ENCODE measurements around the gene KCNN4.

KCNN4 gene

DNA sequence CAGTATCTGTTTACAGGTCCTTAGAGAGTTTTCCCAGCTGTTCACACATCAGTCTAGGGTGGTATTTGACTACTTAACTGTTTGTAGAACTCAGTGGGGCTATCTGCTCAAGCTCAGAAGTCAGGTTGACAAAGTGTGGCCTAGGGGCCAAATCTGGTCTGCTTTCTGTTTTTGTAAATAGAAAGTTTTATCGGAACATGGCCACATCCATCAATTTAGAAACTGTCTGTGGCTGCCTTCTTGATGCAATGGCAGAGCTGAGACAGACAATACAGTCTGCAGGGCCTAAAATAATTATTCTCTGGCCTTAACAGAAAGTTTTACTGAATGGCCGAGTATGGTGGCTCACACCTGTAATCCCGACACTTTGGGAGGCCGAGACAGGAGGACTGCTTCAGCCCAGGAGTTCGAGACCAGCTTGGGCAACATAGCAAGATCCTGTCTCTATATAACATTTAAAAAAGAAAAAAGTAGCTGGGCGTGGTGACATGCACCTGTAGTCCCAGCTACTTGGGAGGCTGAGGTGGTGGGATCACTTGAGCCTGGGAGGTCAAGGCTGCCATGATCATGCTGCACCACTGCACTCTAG lies 28.4 kb downstream of the KCNN4 start:
- FAIRE-seq (peak; percentile 39), DNase-seq (ENCODE audit: extremely low spot score, insufficient read length, low read depth) (no peak)

- FAIRE-seq (peak; percentile 35), DNase-seq (ENCODE audit: extremely low spot score, insufficient read length, low read depth) (no peak)
Measured at GRCh38 chr19:43751466-43752220, 29.1 kb downstream of the KCNN4 start.

DNA sequence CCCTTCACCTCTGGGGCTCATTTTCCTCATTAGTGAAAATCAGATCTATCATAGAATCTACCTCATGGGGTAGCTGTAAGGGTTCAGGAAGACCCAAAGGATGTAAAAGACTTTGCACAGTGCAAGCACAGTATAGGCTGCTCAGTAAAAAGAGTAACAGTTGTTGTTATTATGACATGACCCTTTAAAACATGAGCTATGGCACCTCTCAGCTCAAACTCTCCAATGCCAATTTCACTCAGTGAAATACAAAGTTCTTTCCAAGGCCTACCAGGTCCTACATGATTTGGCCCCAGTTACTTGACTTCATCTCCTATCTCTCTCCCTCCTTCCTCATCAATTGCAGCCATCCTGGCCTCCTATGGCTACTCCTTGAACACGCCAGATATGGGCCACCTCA lies 30.9 kb downstream of the KCNN4 start:
- FAIRE-seq (no peak), DNase-seq (ENCODE audit: extremely low spot score, insufficient read length, low read depth) (no peak)

GRCh38 chr19:43749152-43749551 lies 31.6 kb downstream of the KCNN4 start:
- FAIRE-seq (no peak), DNase-seq (ENCODE audit: extremely low spot score, insufficient read length, low read depth) (no peak)

DNA sequence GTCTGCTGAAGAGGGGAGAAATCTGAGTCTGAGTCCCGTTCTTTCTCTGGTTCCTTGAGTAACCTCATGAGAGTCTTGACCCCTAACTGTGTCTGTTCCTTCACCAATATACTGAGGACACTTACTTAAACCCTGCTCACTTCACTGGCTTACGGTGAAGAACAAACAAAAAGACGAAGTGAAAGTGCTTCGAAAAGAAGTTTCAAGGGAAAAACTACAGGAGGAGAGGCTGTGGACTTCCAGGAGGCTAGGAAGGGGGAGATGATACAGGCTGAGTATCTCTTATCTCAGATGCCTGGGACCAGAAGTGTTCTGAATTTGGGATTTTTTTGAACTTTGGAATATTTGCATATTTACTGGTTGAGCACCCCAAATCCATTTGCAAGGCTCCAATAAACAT lies 32.1 kb downstream of the KCNN4 start:
- FAIRE-seq = peak; percentile 69
- DNase-seq (ENCODE audit: extremely low spot score, insufficient read length, low read depth) = no peak

DNA sequence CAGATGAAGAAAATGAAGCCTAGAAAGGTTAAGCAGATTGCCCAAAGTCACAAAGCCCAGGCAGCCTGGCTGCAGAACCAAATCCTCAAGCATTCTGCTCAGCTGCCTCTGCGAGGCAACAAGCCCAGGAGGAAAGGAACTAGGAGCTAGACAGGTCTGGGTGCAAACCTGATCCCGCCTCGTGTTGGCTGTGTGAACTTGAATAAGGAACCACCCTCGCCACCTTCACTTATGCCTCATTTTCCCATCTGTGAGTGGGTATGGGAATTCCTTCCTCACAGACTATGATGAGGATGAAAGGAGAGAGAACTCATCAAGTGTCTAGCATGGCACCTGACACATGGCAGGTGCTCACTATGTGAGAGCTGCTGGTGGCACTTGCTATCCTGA lies 32.6 kb downstream of the KCNN4 start:
- DNase-seq (ENCODE audit: extremely low spot score, insufficient read length, low read depth) (no peak), FAIRE-seq (no peak)

DNA sequence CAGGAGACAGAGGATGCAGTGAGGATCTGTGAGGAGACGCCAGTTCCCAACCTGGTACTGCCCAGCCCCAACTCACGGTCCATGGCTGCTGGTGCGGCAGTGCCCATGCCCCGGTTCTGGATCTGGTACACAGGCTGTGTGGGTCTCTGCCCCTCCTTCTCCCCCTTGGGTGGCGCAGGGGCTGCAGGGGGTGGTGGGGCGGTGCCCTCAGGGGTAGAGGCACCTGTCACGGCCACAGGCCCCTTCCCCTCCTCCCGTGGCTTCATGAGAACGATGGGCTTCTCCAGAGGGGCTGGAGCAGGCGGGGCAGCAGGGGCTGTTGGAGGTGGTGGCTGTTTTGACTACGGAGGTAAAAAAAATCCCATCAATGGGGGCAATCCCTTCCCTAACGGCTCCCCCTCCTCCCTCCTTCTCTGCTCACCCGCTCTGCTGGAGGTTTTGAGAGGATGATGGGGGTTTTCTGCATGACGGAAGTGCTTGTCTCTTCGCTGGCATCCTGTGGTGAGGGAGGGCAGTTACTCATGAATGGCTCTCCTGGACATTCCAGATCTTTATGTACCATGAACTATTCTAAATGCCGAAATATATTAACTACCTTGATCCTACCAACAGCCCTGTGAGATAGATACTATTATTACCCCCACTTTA lies 33.1 kb downstream of the KCNN4 start:
- DNase-seq (ENCODE audit: extremely low spot score, insufficient read length, low read depth) = no peak
- peak; percentile 74 for FAIRE-seq

GRCh38 chr19:43743059-43743458 lies 37.7 kb downstream of the KCNN4 start:
- no peak for FAIRE-seq

GRCh38 chr19:43741075-43741825 lies 39.5 kb downstream of the KCNN4 start:
- FAIRE-seq (no peak), DNase-seq (ENCODE audit: extremely low spot score, insufficient read length, low read depth) (no peak)

More at GRCh38 chr19:43743059-43743458, 37.7 kb downstream of the KCNN4 start:
- DNase-seq (ENCODE audit: extremely low spot score, insufficient read length, low read depth) = no peak

DNA sequence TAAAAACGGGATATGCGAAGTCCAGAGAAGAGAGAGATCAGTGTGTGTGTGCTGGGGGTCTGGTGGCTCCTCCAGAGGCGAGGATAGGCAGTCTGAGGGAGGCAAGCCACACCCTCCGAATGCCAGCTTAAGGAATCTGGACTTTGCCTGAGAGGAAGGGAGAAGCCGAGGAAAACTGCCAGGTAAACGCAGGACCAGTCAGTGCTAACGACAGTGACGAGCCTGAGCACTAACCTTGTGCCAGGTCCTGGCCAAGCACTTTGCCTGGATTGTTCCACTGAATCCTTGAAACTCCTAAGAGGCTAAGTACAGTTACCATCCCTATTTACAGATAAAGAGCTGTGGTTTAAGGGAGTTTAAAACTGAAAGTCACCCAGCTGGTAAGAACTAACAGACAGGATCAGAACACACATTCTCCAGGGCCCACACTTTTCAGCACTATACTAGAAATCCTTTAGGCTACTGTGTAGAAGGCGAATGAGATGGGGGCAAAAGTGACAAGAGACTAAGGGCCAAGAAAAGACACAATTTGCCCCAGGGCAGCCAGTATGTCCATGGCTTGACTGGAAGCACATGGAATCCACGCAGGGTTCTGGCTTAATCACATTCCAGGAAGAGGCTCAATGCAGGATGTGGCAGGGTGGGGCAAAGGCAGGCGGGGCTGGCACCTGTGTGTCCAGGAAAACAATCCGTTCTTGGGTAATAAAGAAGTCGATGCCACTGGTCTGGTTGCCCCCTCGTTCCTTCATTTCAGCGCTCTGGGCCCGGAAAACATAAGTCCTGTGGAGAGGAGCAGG lies 41.1 kb downstream of the KCNN4 start:
- no peak for DNase-seq (ENCODE audit: extremely low spot score, insufficient read length, low read depth)
- no peak for FAIRE-seq

DNA sequence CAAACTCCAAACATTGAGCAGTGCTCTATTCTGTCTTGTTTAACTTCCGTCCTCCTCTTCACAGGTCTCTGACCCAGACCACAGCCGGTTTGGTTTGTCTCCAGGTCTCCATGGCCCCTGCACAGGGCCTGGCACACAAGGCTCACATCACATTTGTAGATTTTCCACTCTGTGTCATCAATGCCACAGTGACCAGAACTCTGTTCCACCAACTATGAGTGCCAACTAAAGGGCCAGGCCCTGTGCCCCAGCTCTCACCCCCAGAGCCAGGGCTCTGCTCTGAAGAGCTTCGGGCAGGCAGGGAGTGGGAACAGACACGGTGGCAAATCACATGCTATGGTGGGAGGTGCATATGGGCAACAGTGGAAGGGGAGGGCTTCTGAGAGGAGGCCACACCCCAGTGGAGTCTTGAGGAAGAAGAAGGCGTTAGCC lies 42.0 kb downstream of the KCNN4 start:
- no peak for FAIRE-seq
- no peak for DNase-seq (ENCODE audit: extremely low spot score, insufficient read length, low read depth)

GRCh38 chr19:43735957-43736356 lies 44.8 kb downstream of the KCNN4 start:
- no peak for FAIRE-seq
- no peak for DNase-seq (ENCODE audit: extremely low spot score, insufficient read length, low read depth)

DNA sequence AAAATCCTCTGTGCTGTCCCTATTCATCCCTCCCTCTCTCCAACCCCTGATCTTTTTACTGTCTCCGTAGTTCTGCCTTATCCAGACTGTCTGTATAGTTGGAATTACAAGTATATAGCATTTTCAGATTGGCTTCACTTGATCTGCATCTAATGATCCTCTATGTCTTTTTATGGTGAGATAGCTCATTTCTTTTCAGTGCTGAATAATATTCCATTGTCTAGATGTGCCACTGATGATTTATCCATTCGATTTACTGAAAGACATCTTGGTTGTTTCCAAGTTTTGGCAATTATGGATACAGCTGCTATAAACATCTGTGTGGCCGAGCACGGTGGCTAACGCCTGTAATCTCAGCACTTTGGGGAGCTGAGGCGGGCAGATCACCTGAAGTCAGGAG lies 45.8 kb downstream of the KCNN4 start:
- DNase-seq (ENCODE audit: extremely low spot score, insufficient read length, low read depth) = no peak
- FAIRE-seq = no peak

GRCh38 chr19:43731846-43732245 lies 48.9 kb downstream of the KCNN4 start:
- no peak for FAIRE-seq
- DNase-seq (ENCODE audit: extremely low spot score, insufficient read length, low read depth) = no peak

- DNase-seq (ENCODE audit: extremely low spot score, insufficient read length, low read depth) = no peak
- no peak for FAIRE-seq
Measured at GRCh38 chr19:43731346-43731745, 49.4 kb downstream of the KCNN4 start.

- DNase-seq (ENCODE audit: extremely low spot score, insufficient read length, low read depth) (no peak), FAIRE-seq (no peak)
Measured at GRCh38 chr19:43729919-43730318, 50.9 kb downstream of the KCNN4 start.

- DNase-seq (ENCODE audit: extremely low spot score, insufficient read length, low read depth) (no peak), FAIRE-seq (no peak)
Measured at GRCh38 chr19:43727593-43727853, 53.2 kb downstream of the KCNN4 start.

- DNase-seq (ENCODE audit: extremely low spot score, insufficient read length, low read depth) (no peak), FAIRE-seq (peak; percentile 41)
Measured at GRCh38 chr19:43726736-43727592, 53.8 kb downstream of the KCNN4 start.

GRCh38 chr19:43725468-43725867 lies 55.3 kb downstream of the KCNN4 start:
- FAIRE-seq = peak; percentile 84
- peak; percentile 39 for DNase-seq (ENCODE audit: extremely low spot score, insufficient read length, low read depth)

Measured in GM18507 (cell line).